Activated CD8-positive, alpha-beta memory T cell treated with anti-CD3 and anti-CD28 coated beads, Interleukin-2, amount 50 U/mL, for 24 hours (primary cell): ENCODE measurements around the gene OTOA.
"Not testable (repeated sequence)": the region's sequence is repeated elsewhere in the genome, so short reads cannot be mapped to it uniquely, and the experiment has no call there.

Source experiments
- DNase-seq: peaks from one replicate; pipeline ENCODE4 v3.0.0-alpha.2; 2020; ENCODE audit errors: extremely low read depth

OTOA gene

GRCh38 chr16:21663889-21664647 lies at the start of gene OTOA:
OTOA (plus strand) TSS chr16:21663968; CDS start chr16:21678515, 14,547 bp downstream.
- no peak for DNase-seq

- no peak for DNase-seq
Measured at GRCh38 chr16:21614896-21615295, 48.9 kb upstream of the OTOA start.

GRCh38 chr16:21617607-21618006 lies 46.2 kb upstream of the OTOA start:
- no peak for DNase-seq

DNA sequence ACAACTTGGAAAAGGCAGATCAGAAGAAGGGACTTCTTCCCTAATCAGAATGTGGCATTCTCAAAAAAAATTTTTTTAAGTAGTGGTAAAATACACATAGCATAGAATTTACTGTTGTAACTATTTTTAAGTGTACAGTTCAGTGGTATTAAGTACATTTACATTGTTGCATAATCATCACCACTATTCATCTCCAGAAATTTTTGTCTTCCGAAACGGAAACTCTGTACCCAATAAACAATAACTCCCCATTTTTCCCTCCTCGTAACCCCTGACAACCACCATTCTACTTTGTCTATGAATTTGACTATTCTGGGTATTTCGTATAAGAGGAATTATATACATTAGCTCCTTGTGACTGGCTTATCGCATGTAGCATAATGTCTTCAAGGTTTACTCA lies 45.5 kb upstream of the OTOA start:
- no peak for DNase-seq

DNA sequence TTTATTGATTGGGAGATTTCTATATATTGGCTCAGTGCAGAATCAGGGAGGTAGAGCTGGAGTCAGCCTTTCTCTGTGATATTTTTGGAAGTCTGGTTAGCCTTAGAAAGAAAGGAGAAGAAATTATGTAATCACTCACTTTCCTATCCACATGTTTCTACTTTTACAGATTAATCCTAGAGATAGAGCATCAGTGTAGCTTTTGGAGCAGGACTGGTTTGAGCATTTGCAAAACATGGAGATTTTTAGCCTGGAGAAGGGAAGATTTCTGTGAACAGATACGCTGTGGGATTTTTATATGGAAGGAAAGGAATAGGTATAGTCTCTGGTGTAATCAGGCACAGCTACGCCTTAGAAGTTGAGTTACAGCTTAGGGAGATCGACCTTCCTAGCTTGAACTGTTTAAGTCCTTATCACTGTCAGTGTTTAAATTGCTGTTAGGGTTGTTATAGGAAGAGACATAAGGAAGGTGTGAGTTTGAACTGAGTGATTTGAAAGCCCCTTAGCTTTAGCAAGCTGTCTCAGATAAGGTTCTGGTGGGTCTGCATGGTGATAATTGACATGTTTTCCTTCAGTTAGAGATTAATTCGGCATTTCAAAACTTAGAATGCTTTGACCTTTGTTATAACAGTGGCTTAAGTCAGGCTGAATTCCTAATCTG lies 43.9 kb upstream of the OTOA start:
- no peak for DNase-seq

DNA sequence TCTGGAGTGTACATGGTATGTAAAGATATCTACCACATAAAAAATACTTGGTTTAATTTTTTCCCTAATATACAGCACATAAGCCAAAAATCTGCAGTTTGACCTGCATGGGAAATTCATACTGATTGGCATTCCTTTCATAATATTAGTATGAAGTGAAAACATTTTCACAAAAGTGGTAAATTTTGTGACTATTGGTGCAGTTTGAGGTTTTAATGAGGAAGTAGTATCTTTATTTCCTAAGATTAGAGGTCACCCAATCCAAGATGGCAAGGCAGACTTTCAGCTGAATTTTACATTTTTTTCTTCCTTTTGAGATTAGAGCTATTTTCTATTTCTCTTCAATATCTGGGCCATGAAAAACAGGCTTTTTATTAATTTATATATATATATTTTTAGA lies 43.2 kb upstream of the OTOA start:
- DNase-seq, result no peak

DNA sequence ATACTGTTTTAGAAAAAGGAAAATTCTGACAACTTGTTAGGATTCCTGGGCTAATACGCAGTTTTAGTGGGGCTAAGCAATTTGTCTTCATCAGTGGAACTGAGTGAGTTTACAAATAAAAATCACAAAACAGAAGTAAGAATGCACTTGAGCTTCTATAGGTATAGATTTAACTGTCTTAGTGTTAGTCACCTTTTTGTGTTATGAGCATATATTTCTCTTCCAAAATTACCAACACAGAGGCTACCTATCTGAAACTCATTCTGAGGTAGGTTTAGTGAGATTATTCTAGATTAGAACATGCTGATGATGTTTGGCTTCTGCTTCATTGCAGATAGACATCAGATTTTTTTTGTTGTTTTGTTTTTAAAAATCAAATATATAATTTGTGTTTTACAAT lies 41.2 kb upstream of the OTOA start:
- no peak for DNase-seq

GRCh38 chr16:21625026-21625425 lies 38.7 kb upstream of the OTOA start:
- DNase-seq, result no peak

DNA sequence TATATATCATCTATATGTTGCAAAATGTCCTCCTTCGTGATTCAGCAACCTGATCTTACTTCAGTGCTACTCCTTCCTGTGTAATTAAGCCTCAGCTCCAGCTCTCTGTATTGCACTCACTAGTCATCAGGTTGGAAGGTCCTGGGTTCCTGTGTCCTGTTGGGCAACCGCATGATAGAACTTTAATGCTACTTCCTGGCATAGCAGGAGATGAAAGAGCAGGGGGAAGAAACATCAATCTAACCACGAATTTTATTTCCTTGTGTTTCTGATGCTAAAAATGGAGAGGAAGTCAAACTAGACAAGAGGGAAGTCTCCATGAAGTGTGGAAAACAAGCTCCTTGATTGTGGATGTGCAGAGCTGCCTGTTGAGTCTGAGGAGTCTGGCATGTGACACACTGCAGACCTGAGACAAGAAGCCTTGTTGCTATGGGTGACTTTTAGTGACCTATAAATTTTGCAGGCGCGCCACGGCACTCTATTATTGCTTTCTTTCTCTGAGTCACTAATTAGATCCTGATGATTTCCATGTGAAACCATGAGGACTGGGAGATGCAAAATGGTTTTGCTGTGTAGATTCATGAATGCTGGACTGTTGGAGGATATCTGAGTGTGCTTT lies 37.0 kb upstream of the OTOA start:
- DNase-seq, result no peak

GRCh38 chr16:21628121-21628726 lies 35.5 kb upstream of the OTOA start:
- no peak for DNase-seq

GRCh38 chr16:21628772-21629171 lies 35.0 kb upstream of the OTOA start:
- no peak for DNase-seq

GRCh38 chr16:21629616-21630539 lies 33.9 kb upstream of the OTOA start:
- not testable (repeated sequence) for DNase-seq

- not testable (repeated sequence) for DNase-seq
Measured at GRCh38 chr16:21630866-21631265, 32.9 kb upstream of the OTOA start.

DNA sequence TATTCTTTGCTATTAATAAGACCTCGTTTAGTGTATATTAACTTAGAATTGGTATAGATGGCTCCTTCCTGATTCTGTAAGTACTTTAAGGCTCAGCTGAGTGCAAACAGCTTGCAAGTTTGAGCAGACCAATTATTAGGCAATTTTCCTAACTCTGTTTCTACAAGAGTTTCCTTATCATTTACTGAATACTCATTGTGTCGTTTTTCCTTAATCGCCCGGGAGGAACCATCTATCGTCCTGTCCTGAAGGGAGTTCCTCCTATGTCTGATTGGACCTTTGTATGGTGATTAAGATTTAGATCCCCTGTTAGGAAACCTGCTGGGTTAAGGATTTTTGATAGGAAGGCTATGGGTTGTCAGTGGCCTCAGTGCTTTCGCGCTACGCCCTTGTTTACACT lies 32.4 kb upstream of the OTOA start:
- not testable (repeated sequence) for DNase-seq

- DNase-seq, result not testable (repeated sequence)
Measured at GRCh38 chr16:21631951-21632575, 31.7 kb upstream of the OTOA start.

DNA sequence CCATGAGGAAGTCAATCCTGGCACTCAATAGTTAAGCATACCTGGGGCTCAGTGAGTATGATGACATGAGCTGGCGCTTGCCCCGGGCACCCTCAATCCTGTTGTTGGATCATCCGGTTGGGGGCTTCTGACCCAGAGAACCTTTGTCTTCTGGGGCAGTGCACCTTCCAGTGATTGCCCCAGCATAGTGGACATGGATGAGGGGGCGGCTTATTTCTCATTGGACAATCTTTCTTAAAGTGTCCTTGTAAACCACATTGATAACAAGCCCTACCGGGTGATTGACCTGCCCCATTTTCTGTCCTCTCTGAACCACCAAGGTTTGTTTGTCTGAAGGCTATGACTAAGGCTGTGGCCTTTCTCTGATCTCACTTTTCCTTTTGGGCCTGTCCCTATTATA lies 29.6 kb upstream of the OTOA start:
- DNase-seq, result no peak

DNA sequence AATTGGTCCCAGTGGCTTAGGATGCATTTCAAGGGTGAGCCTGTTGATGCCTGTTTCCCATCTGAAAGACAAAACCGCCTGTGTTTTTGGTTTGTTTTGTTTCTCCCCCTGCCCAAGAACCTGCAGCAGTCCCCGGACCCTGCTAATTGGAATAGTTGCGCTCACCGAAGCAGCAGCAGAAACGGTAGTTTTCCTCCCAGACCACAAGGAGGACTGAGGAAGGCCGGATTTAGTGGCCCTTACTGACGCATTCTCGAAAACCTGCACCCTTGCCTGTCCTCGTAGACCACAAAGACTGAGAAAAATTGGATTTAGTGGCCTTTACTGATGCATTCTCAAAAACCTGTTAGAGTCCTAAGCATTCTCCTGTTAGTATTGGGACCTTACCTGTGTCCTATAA lies 28.1 kb upstream of the OTOA start:
- DNase-seq, result not testable (repeated sequence)

GRCh38 chr16:21637032-21637968 lies 26.5 kb upstream of the OTOA start:
- DNase-seq, result no peak

GRCh38 chr16:21638573-21638975 lies 25.2 kb upstream of the OTOA start:
- no peak for DNase-seq

DNA sequence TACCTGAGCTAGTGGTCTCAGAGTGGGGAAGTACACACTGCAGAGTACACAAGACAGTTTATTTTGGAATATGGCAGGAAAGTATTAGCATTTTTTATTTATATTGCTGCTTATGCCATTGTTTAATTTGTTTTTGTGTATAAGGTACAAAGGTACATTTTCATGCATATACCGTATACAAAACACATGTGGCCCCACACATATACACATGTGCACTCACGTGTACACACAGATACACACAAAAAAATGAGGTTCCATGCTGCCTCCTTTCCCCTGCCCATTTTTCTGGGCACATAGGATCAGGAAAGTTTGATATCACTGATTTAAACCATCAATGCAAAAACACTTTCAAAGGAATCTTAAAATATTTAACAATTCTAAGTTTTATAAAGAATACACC lies 24.3 kb upstream of the OTOA start:
- DNase-seq, result no peak
